ENCODE measurements around the gene TNRC18. TPM values are rescaled to one million over a fixed set of nuclear protein-coding genes. Genes with fewer than 3 reads are reported as not detected.
"Not testable (repeated sequence)": the region's sequence is repeated elsewhere in the genome, so short reads cannot be mapped to it uniquely, and the experiment has no call there.

Gene TNRC18
- total RNA-seq, 1 experiment from 2014 or later = 91.7 TPM

DNA sequence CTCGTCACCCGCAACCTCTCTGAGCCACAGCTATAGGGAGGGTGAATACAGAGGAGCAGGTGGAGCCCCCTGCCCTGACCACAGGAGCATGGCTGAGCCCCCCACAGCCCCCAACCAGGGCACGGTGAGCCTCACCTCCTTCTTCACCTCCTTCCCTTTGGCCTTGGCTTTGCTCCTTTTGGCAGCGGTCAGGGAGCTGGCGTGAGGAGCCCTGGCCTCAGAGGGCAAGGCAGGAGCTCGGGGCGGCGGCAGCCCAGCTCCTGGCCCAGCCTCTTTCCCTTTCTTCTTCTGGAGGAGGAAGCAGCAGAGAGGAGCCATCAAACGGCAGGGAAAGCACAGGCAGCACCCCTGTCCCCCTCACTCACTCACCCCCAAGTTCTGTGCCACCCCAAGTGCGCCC lies 98.7 kb downstream of the TNRC18 start:
- no peak for DNase-seq (ENCODE audit: low spot score)
- ChIA-PET CTCF (no interaction called here), POLR2A (ENCODE audit: low non-redundant PET) (no interaction called here)
- no TSS peak for BruUV-seq (replicated peaks)
- Histone ChIP-seq H3K27me3 (replicated peaks; ENCODE audit: insufficient read depth, low read depth, low read length, poor library complexity) (no peaks in the 10 kb centered on the region), H3K4me3 (ENCODE audit: low read depth, low read length, poor library complexity, severe bottlenecking) (no peak overlapping the region), H3K9me3 (ENCODE audit: low read depth, low read length, poor library complexity, severe bottlenecking) (no peaks in the 10 kb centered on the region), H3K27ac (ENCODE audit: low read depth, low read length, poor library complexity, severe bottlenecking) (no peak overlapping the region), H3K4me1 (ENCODE audit: insufficient read depth, low read length, poor library complexity, severe bottlenecking) (no peaks in the 10 kb centered on the region), H3K36me3 (ENCODE audit: insufficient read depth, low read length, poor library complexity, severe bottlenecking) (peaks cover 34% of the 10 kb centered on the region)
- intact Hi-C loops (cut with micrococcal nuclease; ENCODE audit: unreplicated experiment) = no loop called here
- TF ChIP-seq EZH2 (IDR thresholded peaks at IDR 0.05; ENCODE audit: borderline replicate concordance, low read depth, low read length, poor library complexity, severe bottlenecking) = no peak
- no peak for TF ChIP-seq CTCF (conservative IDR thresholded peaks at IDR 0.05; ENCODE audit: low read depth, low read length)

- BruUV-seq (replicated peaks); H3K27me3 ChIP-seq (replicated peaks; ENCODE audit: insufficient read depth, low read depth, low read length, poor library complexity); H3K4me3 ChIP-seq (ENCODE audit: low read depth, low read length, poor library complexity, severe bottlenecking); H3K9me3 ChIP-seq (ENCODE audit: low read depth, low read length, poor library complexity, severe bottlenecking); CTCF ChIA-PET; intact Hi-C loops (cut with micrococcal nuclease; ENCODE audit: unreplicated experiment); DNase-seq (ENCODE audit: low spot score); H3K27ac ChIP-seq (ENCODE audit: low read depth, low read length, poor library complexity, severe bottlenecking); H3K4me1 ChIP-seq (ENCODE audit: insufficient read depth, low read length, poor library complexity, severe bottlenecking); POLR2A ChIA-PET (ENCODE audit: low non-redundant PET): not testable (repeated sequence)
- peaks cover 35% of the 10 kb centered on the region for H3K36me3 ChIP-seq (ENCODE audit: insufficient read depth, low read length, poor library complexity, severe bottlenecking)
These were observed 99.5 kb downstream of the TNRC18 start for GRCh38 chr7:5323800-5324781.

DNA sequence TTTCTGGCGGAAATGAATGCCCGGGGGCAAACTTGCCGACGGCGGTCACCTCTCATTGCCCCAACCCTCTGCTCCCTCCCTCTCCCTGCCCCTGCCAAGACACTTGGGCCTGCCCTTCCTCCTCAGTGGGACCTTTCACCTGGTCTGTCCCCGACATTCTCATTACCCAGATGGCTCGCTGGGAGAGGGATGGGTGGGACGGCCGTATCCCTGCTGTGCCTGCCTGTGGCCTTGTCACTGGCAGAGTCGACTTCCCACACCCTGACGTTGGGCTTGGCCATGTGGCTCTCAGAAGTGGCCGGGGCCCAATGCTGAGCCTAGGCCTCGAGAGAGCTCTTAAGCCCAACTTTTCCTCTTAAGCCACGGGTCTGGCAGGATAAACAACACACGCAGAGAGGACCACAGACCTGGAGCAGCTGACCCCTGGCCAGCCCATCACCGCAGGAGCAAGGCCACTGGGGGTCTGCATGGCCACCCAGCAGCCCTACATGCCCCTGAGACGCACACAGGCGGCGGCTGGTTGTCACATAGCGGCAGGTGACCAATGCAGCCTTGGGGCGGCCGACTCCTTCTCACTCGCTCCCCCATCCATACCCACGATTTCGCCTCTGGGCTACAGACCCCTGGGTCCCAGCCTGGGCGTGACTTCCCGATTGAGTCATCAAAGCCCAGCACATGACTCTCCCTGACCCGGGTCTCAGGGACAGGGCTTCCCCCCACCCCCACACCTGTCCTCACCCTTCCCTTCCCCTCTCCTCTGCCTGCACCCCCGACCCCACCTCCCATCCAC lies 100.8 kb downstream of the TNRC18 start:
- Histone ChIP-seq H3K9me3 (ENCODE audit: low read depth, low read length, poor library complexity, severe bottlenecking) (peaks cover 8% of the 10 kb centered on the region), H3K27me3 (replicated peaks; ENCODE audit: insufficient read depth, low read depth, low read length, poor library complexity) (no peaks in the 10 kb centered on the region), H3K4me1 (ENCODE audit: insufficient read depth, low read length, poor library complexity, severe bottlenecking) (no peaks in the 10 kb centered on the region), H3K27ac (ENCODE audit: low read depth, low read length, poor library complexity, severe bottlenecking) (no peak overlapping the region), H3K4me3 (ENCODE audit: low read depth, low read length, poor library complexity, severe bottlenecking) (no peak overlapping the region), H3K36me3 (ENCODE audit: insufficient read depth, low read length, poor library complexity, severe bottlenecking) (peaks cover 44% of the 10 kb centered on the region)
- BruUV-seq (replicated peaks) = no TSS peak
- intact Hi-C loops (cut with micrococcal nuclease; ENCODE audit: unreplicated experiment) = no loop called here
- TF ChIP-seq EZH2 (IDR thresholded peaks at IDR 0.05; ENCODE audit: borderline replicate concordance, low read depth, low read length, poor library complexity, severe bottlenecking) = no peak
- no peak for TF ChIP-seq CTCF (conservative IDR thresholded peaks at IDR 0.05; ENCODE audit: low read depth, low read length)
- no peak for DNase-seq (ENCODE audit: low spot score)
- ChIA-PET POLR2A (ENCODE audit: low non-redundant PET) (no interaction called here), CTCF (no interaction called here)
